Thoracic aorta (tissue), 2 donors: ENCODE measurements around the gene SEC14L2. TPM values are rescaled to one million over a fixed set of nuclear protein-coding genes. Genes with fewer than 3 reads are reported as not detected.

Source experiments
- ATAC-seq: fragments of 150-250 bp; one replicate; pipeline ENCODE4 v1.8.0; 2017; ENCODE audit warnings: low read depth; ENCODE audit not compliant: insufficient number of reproducible peaks, low FRiP score
- DNase-seq: peaks from one replicate; pipeline ENCODE4 v3.0.0-alpha.2; 2020; ENCODE audit warnings: low spot score
- H3K27ac ChIP-seq, 2 donors: fragments of 200-600 bp; sonication (generic); 1 replicate in 1 of 2; 2 replicates in 1 of 2; pipeline ENCODE4 v1.5.1; 2016; ENCODE audit warnings: mild to moderate bottlenecking in 2 of 2, moderate library complexity in 2 of 2
- H3K27me3 ChIP-seq: fragments of 200-600 bp; sonication (generic); replicated peaks from 2 replicates; pipeline ENCODE4 v1.6.0; 2016; ENCODE audit warnings: mild to moderate bottlenecking; ENCODE audit not compliant: insufficient read depth
- H3K36me3 ChIP-seq: fragments of 200-600 bp; sonication (generic); one replicate; pipeline ENCODE4 v1.5.1; 2016
- H3K4me1 ChIP-seq, 2 donors: fragments of 200-600 bp; sonication (generic); 1 replicate in 1 of 2; 2 replicates in 1 of 2; pipeline versions ENCODE4 v1.5.1 to v1.6.0; 2016; ENCODE audit warnings: low read depth in 2 of 2, mild to moderate bottlenecking in 1 of 2; ENCODE audit not compliant: control insufficient read depth in 1 of 2
- H3K4me3 ChIP-seq: fragments of 200-600 bp; sonication (generic); 2 replicates; pipeline ENCODE4 v1.5.1; 2016; ENCODE audit warnings: mild to moderate bottlenecking
- H3K9me3 ChIP-seq: fragments of 200-600 bp; sonication (generic); 2 replicates; pipeline ENCODE4 v1.5.1; 2016
- CTCF ChIP-seq: fragments of 200-600 bp; sonication (generic); IDR thresholded peaks from one replicate; pipeline ENCODE4 v1.5.1; 2019; ENCODE audit warnings: antibody characterized with exemption
- total RNA-seq, 2 donors: library from RNA; depleted of rRNA; stranded (reverse); fragments of >200 nt; gene quantifications; one replicate each; pipeline versions ENCODE4 v1.1.0 to v1.2.3, GENCODE V29; 2016

SEC14L2 gene
- total RNA-seq, 2 donors from 2014 or later, result 6.4 to 18.3 TPM

DNA sequence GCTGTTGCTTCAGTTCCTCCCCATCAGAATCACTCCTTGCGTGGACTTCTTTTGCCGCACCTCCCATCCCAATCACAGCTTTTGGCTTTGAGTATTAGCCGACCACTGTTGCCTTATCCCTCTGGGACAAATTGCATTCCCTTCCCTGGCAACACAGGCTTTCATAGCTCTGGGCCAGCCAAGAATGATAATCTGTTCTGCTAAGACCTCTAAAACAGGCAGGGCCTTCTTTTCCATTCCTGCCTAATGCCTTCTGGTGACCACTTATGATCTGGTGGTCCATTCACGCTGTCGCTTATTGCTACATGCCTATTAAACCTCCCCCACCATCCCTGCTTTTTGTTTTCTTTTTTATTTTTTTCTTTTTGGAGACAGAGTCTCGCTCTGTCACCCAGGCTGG lies 9.6 kb downstream of the SEC14L2 start:
- H3K27ac ChIP-seq, result no peak overlapping the region
- ATAC-seq, result no peak
- TF ChIP-seq CTCF, result no peak
- H3K27me3 ChIP-seq, result no peaks in the 10 kb centered on the region
- H3K9me3 ChIP-seq, result no peaks in the 10 kb centered on the region
- H3K4me3 ChIP-seq, result no peak overlapping the region
- DNase-seq, result no peak
- H3K36me3 ChIP-seq, result peaks cover 18% of the 10 kb centered on the region
- no peaks in the 10 kb centered on the region for H3K4me1 ChIP-seq

DNA sequence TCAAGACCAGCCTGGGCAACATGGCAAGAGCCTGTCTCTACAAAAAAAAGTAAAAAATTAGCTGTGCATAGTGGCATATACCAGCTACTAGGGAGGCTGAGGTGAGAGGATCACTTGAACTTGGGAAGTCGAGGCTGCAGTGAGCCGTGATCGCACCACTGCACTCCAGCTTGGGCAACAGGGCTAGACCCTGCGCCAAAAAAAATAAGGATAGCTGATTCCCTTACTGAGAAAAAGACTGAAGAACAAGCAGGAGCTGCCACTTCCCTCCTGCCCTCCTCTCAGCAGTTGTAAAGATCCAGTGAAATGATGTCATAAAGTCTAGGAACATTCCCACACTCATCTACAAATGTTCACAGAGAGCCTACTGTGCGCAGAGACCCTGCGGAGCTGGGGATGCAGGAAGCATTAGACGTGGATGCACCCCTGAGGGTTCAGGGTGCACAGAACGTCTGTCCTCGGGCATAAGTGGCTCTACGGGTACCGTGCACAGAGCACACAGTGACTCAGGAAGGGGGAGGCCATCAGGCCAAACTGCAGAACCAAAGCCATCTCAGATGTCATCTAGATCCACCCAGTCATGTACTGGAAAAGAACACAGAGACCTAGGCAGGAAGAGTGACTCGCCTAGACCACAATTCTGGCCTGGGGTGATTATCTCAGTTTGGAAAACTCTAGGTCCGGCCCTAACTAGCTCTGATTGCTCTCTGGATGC lies 11.7 kb downstream of the SEC14L2 start:
- Histone ChIP-seq H3K9me3 (no peaks in the 10 kb centered on the region), H3K4me1 (no peaks in the 10 kb centered on the region), H3K27me3 (no peaks in the 10 kb centered on the region), H3K4me3 (no peak overlapping the region), H3K27ac (no peak overlapping the region), H3K36me3 (peaks cover 18% of the 10 kb centered on the region)
- ATAC-seq (no peak), DNase-seq (no peak)
- no peak for TF ChIP-seq CTCF

- H3K27me3 ChIP-seq, result no peaks in the 10 kb centered on the region
- no peak overlapping the region for H3K4me3 ChIP-seq
- no peak for TF ChIP-seq CTCF
- no peak for DNase-seq
- no peak for ATAC-seq
- H3K9me3 ChIP-seq, result no peaks in the 10 kb centered on the region
- H3K36me3 ChIP-seq, result peaks cover 34% of the 10 kb centered on the region
- no peaks in the 10 kb centered on the region for H3K4me1 ChIP-seq
- H3K27ac ChIP-seq, result no peak overlapping the region
These were observed 15.0 kb downstream of the SEC14L2 start for GRCh38 chr22:30411780-30412179.

DNA sequence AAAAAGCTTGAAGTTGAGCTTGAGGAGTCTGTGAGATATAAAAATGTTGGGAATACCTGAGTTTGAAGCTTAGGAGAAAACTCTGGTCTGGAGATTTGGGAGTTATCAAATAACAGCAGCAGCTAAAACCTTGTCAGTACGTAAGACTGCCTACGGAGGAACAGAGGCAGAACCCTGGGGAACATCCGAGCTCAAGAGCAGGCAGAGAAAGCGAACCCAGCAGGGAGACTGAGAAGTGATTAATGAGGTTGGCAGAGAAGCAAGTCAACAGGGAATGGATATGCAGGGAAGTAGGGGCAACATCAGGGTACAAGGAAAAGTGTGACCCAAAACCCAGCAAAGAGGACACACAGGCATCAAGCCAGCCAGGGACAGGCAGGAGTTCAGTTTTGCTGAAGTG lies 16.2 kb downstream of the SEC14L2 start:
- DNase-seq (no peak), ATAC-seq (no peak)
- TF ChIP-seq CTCF, result no peak
- Histone ChIP-seq H3K4me1 (no peaks in the 10 kb centered on the region), H3K4me3 (no peak overlapping the region), H3K9me3 (no peaks in the 10 kb centered on the region), H3K27me3 (no peaks in the 10 kb centered on the region), H3K36me3 (peaks cover 40% of the 10 kb centered on the region), H3K27ac (peak overlapping the region in 1 of 2 donors; percentile 18)

DNA sequence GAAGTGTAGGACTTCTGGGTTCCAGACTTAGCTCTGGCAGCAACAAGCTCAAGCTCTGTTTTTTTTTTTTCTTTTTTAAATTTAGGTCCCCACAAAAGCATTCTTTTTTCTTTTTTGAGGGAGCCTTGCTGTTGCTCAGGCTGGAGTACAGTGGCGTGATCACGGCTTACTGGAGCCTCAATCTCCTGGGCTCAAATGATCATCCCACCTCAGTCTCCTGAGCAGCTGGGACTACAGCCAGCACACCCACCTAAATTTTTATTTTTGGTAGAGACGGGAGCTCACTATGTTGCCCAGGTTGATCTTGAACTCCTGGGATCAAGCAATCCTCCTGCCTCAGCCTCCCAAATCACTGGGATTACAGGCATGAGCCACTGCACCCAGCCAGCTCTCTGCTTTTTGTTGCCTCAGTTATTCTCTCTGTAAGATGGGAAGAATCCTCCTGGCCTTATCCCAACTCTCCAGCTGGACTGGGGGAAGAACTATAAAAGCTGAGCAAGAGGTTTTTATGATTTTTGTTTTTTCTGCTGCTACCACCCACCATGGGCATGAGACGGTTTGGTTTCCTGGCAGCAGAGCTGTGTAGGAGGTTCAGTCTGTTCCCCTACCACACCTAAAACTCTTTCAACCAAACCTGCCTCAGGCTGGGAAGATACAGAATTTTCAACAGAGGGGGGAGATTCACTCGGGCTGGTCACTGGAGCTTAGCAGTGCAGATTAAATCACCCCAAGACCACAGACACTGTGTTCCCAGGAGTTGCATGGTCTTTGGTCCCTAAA lies 17.1 kb downstream of the SEC14L2 start:
- no peaks in the 10 kb centered on the region for H3K4me1 ChIP-seq
- TF ChIP-seq CTCF, result no peak
- DNase-seq (no peak), ATAC-seq (no peak)
- H3K4me3 ChIP-seq, result no peak overlapping the region
- H3K27ac ChIP-seq, result no peak overlapping the region
- H3K36me3 ChIP-seq, result peaks cover 42% of the 10 kb centered on the region
- H3K27me3 ChIP-seq, result no peaks in the 10 kb centered on the region
- H3K9me3 ChIP-seq, result no peaks in the 10 kb centered on the region
